Measurements from ENCODE around the gene IZUMO4. TPM values are rescaled to one million over a fixed set of nuclear protein-coding genes. Genes with fewer than 3 reads are reported as not detected.
"Not testable (repeated sequence)": the region's sequence is repeated elsewhere in the genome, so short reads cannot be mapped to it uniquely, and the experiment has no call there.

Gene IZUMO4
- total RNA-seq, 1 donor from 2014 or later, result 10.6 TPM

DNA sequence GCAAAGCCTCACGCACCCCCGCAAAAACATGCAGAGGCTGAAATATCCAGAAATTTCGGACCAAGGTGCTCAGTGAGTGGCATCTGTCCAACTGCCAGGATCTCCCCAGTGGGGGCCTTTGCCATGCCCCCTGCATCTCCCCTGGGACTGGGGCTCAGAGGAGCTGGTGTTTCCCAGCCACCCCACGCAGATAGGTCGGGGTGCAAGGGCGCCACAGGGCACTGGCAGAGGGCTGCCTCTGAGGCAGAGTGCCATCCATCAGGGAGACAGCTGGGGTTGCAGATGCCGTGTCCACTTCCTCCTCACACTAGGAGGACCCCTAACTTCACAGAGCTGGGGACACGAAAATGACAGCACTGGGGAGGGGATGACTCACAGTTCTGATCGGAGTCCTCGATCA, 26.3 kb downstream of the IZUMO4 start:
- Mint-ChIP-seq H3K9me3 (ENCODE audit: unreplicated experiment) (peaks cover 2% of the 10 kb centered on the region), H3K27ac (ENCODE audit: unreplicated experiment) (no peak overlapping the region), H3K36me3 (ENCODE audit: unreplicated experiment) (no peaks in the 10 kb centered on the region), H3K27me3 (ENCODE audit: unreplicated experiment) (no peaks in the 10 kb centered on the region), H3K4me1 (ENCODE audit: low read depth, unreplicated experiment) (no peaks in the 10 kb centered on the region), H3K4me3 (ENCODE audit: unreplicated experiment) (no peak overlapping the region)
- no peak for DNase-seq
- TF ChIP-seq, protein P1, sequence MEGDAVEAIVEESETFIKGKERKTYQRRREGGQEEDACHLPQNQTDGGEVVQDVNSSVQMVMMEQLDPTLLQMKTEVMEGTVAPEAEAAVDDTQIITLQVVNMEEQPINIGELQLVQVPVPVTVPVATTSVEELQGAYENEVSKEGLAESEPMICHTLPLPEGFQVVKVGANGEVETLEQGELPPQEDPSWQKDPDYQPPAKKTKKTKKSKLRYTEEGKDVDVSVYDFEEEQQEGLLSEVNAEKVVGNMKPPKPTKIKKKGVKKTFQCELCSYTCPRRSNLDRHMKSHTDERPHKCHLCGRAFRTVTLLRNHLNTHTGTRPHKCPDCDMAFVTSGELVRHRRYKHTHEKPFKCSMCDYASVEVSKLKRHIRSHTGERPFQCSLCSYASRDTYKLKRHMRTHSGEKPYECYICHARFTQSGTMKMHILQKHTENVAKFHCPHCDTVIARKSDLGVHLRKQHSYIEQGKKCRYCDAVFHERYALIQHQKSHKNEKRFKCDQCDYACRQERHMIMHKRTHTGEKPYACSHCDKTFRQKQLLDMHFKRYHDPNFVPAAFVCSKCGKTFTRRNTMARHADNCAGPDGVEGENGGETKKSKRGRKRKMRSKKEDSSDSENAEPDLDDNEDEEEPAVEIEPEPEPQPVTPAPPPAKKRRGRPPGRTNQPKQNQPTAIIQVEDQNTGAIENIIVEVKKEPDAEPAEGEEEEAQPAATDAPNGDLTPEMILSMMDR (IDR thresholded peaks at IDR 0.05; ENCODE audit: partially characterized antibody, unreplicated experiment), result no peak

DNA sequence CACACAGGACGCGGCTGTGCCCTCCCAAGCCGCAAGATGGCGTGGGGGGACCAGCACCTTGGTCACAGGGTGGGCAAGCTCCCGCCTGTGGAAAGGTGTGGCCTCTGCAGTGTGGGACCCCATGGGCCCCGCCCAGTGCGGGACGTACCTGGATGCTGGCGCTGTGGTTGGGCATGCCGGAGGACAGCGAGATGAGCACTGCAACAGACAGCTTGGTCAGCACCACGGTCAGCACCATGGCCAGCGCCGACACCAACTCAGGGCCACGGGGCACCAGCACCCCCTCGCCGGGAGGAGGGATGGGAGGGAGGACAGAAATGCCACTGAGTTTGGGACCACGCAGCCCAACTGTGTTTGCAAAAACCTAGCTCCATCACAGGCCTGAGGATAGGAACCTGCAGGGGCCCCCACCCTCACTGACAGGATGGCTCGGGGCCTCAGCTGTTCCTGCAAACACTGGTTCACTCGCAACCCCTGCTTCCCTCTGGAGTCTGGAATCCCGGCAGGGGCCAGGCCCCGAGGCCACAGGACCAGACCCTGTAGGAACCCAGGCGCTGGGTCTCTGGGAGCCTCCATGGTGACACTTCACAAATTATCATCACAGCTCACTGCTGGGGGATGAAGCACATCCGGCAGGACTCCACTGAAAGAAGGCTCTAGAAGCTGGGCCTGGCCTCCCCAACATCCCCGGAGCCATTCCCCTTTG, 27.1 kb downstream of the IZUMO4 start:
- no peak for DNase-seq
- Mint-ChIP-seq H3K4me3 (ENCODE audit: unreplicated experiment) (no peak overlapping the region), H3K4me1 (ENCODE audit: low read depth, unreplicated experiment) (no peaks in the 10 kb centered on the region), H3K27me3 (ENCODE audit: unreplicated experiment) (no peaks in the 10 kb centered on the region), H3K27ac (ENCODE audit: unreplicated experiment) (no peak overlapping the region), H3K36me3 (ENCODE audit: unreplicated experiment) (no peaks in the 10 kb centered on the region), H3K9me3 (ENCODE audit: unreplicated experiment) (peaks cover 2% of the 10 kb centered on the region)
- TF ChIP-seq, protein P1 (IDR thresholded peaks at IDR 0.05; ENCODE audit: partially characterized antibody, unreplicated experiment), result no peak

DNA sequence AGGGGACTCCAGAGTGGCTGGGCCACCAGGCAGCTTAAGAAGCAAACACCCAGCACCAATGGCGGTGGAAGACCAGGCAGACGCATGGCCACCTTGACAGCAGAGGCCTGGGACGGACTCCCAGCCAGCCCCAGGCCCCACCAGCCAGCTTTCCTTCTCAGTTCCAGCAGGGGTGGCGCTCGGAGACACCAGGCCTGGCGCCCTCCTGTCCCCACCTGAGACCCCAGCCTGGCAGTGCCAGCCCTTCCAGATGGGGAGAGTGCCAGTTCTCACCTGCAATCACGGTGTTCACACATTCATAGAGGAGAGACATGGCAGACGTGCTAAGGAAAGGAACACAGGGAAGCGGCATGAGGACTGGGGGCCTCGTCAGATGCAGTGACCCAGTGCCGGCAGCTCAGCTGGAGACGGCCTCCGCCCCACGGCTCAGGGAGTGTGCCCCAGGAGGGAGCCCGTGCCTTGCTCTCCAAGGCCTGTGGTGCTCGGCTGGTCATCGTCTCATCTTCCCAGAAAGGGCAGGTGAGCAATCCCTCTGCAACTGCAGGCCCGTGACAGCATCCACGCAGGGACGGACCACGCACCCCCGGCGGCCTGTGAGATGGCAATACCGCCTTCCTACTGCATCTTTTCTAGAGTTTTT, 30.3 kb downstream of the IZUMO4 start:
- H3K27me3 Mint-ChIP-seq (ENCODE audit: unreplicated experiment), result no peaks in the 10 kb centered on the region
- H3K27ac Mint-ChIP-seq (ENCODE audit: unreplicated experiment), result no peak overlapping the region
- no peak for DNase-seq
- H3K9me3 Mint-ChIP-seq (ENCODE audit: unreplicated experiment), result no peaks in the 10 kb centered on the region
- TF ChIP-seq, protein P1 (IDR thresholded peaks at IDR 0.05; ENCODE audit: partially characterized antibody, unreplicated experiment), result no peak
- H3K4me1 Mint-ChIP-seq (ENCODE audit: low read depth, unreplicated experiment), result no peaks in the 10 kb centered on the region
- H3K4me3 Mint-ChIP-seq (ENCODE audit: unreplicated experiment), result no peak overlapping the region
- H3K36me3 Mint-ChIP-seq (ENCODE audit: unreplicated experiment), result no peaks in the 10 kb centered on the region

DNA sequence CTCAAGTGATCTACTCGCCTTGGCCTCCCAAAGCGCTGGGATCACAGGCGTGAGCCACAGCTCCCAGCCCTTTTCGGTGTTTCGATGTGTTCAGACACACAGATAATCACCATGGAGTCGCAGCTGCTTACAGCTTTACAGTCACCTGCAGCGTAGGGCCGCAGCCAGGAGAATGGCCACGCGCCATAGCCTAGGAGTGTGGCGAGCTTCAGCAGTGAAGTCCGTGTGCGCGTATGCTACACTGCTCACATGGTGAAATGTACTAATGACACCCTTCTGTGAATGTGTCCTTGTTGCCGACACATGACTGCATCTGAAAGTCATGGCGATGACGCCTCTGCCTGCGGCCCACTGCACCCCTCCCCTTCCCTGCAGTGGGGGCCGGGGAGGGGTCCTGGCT, 31.0 kb downstream of the IZUMO4 start:
- H3K27me3 Mint-ChIP-seq (ENCODE audit: unreplicated experiment), result no peaks in the 10 kb centered on the region
- peaks cover 1% of the 10 kb centered on the region for H3K9me3 Mint-ChIP-seq (ENCODE audit: unreplicated experiment)
- no peaks in the 10 kb centered on the region for H3K36me3 Mint-ChIP-seq (ENCODE audit: unreplicated experiment)
- H3K4me3 Mint-ChIP-seq (ENCODE audit: unreplicated experiment), result no peak overlapping the region
- no peak for DNase-seq
- TF ChIP-seq, protein P1 (IDR thresholded peaks at IDR 0.05; ENCODE audit: partially characterized antibody, unreplicated experiment), result no peak
- H3K27ac Mint-ChIP-seq (ENCODE audit: unreplicated experiment), result no peak overlapping the region
- no peaks in the 10 kb centered on the region for H3K4me1 Mint-ChIP-seq (ENCODE audit: low read depth, unreplicated experiment)

DNA sequence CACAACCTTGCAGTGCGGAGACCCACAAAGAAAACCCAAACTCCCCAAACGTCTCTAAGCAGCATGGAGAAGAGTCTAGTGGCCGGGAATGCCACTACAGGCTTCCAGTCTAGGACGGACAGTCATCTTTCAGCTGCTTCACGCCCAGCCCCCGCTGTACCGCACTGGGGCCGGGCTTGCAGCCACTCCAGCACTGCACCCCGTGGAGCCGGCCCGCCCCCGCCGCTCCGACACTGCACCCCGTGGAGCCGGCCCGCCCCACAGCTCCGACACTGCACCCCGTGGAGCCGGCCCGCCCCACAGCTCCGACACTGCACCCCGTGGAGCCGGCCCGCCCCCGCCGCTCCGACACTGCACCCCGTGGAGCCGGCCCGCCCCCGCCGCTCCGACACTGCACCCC, 31.5 kb downstream of the IZUMO4 start:
- not testable (repeated sequence) for H3K4me1 Mint-ChIP-seq (ENCODE audit: low read depth, unreplicated experiment); H3K27ac Mint-ChIP-seq (ENCODE audit: unreplicated experiment); H3K9me3 Mint-ChIP-seq (ENCODE audit: unreplicated experiment); DNase-seq; H3K36me3 Mint-ChIP-seq (ENCODE audit: unreplicated experiment); H3K4me3 Mint-ChIP-seq (ENCODE audit: unreplicated experiment); H3K27me3 Mint-ChIP-seq (ENCODE audit: unreplicated experiment)

Data from glutamatergic neuron (in vitro differentiated cells).